Memory B cell (primary cell): ENCODE results near the gene BBC3.

Experiments used
- ATAC-seq: fragments of 150-1000 bp; cut with Tn5 transposase; 2 replicates; pipeline ENCODE4 v1.10.0; 2021; ENCODE audit warnings: low read depth, mild to moderate bottlenecking, moderate library complexity
- DNase-seq, 2 donors: peaks; one replicate each; pipeline ENCODE4 v3.0.0; 2022; ENCODE audit warnings: low spot score in 2 of 2
- H3K27ac Mint-ChIP-seq: one replicate; pipeline ENCODE4 v1.8.0; 2022; ENCODE audit warnings: mild to moderate bottlenecking, moderate library complexity, mixed read lengths
- H3K27me3 Mint-ChIP-seq: one replicate; pipeline ENCODE4 v1.8.0; 2022; ENCODE audit warnings: mixed read lengths
- H3K36me3 Mint-ChIP-seq: one replicate; pipeline ENCODE4 v1.8.0; 2022; ENCODE audit warnings: mild to moderate bottlenecking, mixed read lengths
- H3K4me1 Mint-ChIP-seq: one replicate; pipeline ENCODE4 v1.8.0; 2022; ENCODE audit warnings: mixed read lengths
- H3K4me3 Mint-ChIP-seq: one replicate; pipeline ENCODE4 v1.8.0; 2022; ENCODE audit warnings: mild to moderate bottlenecking, moderate library complexity, mixed read lengths
- H3K9me3 Mint-ChIP-seq: one replicate; pipeline ENCODE4 v1.8.0; 2022; ENCODE audit warnings: mixed read lengths

Gene BBC3

DNA sequence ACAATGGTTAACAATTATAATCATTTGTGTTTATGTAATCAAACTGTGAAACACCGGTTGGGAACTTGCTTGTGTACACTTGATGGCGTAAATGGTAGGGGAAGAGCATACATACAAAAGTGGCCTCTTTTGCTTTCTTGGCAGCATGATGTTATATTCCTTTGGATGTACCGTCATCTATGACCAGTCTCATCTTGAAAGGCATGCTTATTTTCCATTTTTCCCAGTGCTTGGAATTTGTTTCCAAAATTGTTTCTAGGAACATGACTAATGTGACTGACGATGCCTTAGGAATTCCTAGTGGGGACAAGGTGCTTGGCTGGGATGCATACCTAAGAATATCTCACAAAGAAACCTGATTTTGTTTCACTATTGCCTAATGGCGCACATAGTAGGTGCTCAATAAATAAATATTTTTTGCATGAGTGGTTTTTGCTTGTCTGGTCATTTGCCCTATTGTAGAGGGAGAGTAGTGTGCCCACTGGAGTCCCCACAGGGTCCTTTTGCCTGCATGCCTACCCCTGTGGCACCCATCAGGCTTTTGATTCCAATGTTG lies 54.9 kb downstream of the BBC3 start:
- DNase-seq (no peak), ATAC-seq (no peak)
- H3K9me3 Mint-ChIP-seq: no peaks in the 10 kb centered on the region
- no peak overlapping the region for H3K27ac Mint-ChIP-seq
- no peaks in the 10 kb centered on the region for H3K27me3 Mint-ChIP-seq
- H3K36me3 Mint-ChIP-seq: peaks cover 15% of the 10 kb centered on the region
- H3K4me3 Mint-ChIP-seq: no peak overlapping the region
- H3K4me1 Mint-ChIP-seq: peaks cover 5% of the 10 kb centered on the region

DNA sequence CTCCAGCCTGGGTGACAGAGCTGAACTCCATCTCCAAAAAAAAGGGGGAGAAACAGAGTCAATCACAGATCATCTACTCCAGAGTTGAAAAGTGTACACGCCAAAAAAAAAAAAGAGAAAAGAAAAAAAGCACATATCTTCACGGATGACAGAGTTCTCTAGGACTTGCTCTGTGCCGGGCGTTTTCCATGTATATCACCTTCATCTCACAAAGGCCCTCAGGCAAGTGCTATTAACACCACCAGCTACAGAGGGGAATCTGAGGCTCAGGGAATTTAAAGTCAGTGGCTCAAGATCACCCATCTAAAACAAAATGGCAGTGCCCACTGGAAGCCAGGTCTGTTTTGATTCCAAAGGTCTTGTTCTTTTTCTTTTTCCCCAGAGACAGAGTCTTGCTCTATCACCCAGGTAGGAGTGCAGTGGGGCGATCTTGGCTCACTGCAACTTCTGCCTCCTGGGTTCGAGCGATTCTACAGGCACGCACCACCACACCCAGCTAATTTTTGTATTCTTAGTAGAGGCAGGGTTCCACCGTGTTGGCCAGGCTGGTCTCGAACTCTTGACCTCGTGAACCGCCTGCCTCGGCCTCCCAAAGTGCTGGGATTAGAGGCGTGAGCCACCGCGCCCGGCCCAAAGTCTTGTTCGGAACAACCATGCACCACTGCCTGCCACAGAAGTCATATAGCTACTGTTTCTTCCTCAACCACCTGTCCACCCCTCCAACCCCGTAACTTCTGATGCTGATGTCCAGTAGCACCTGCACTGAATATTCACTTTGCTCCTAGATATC lies 58.1 kb downstream of the BBC3 start:
- DNase-seq (no peak), ATAC-seq (no peak)
- H3K27me3 Mint-ChIP-seq: no peaks in the 10 kb centered on the region
- no peak overlapping the region for H3K4me3 Mint-ChIP-seq
- H3K27ac Mint-ChIP-seq: no peak overlapping the region
- H3K36me3 Mint-ChIP-seq: peaks cover 11% of the 10 kb centered on the region
- H3K4me1 Mint-ChIP-seq: peaks cover 5% of the 10 kb centered on the region
- no peaks in the 10 kb centered on the region for H3K9me3 Mint-ChIP-seq
